Spleen (tissue), 7 donors: ENCODE data around the gene CSPG5.

Source experiments
- POLR2A ChIP-seq, 3 donors: fragments of 450-650 bp; IDR thresholded peaks; one replicate each; pipeline ENCODE4 v1.5.1; 2017; ENCODE audit warnings: antibody characterized with exemption in 3 of 3, mild to moderate bottlenecking in 1 of 3
- POLR2AphosphoS5 ChIP-seq, 3 donors: sonication (generic); formaldehyde crosslinking; IDR thresholded peaks; one replicate each; pipeline ENCODE4 v1.5.1; 2017; ENCODE audit warnings: antibody characterized with exemption in 3 of 3
- TF ChIP-seq, protein P1 (sequence below), 11 experiments: fragments of 200-600 bp in 7 of 11; fragments of 450-650 bp in 4 of 11; sonication (generic) in 4 of 11; IDR thresholded peaks in 8 of 11; conservative IDR thresholded peaks in 3 of 11; 1 replicate in 7 of 11; 2 replicates in 4 of 11; pipeline versions ENCODE4 v1.4.0 to v1.8.0; 2016 to 2021; ENCODE audit warnings: antibody characterized with exemption in 11 of 11, inconsistent platforms in 4 of 11, mild to moderate bottlenecking in 1 of 11
- donor health status: DM: no; HTN: no; CAD: no; lungs with moderate emphysema.
- donor health status: DM: no; HTN: no; CAD: no.
- donor health status: DM: no; HTN: no; CAD: no.

DNA sequence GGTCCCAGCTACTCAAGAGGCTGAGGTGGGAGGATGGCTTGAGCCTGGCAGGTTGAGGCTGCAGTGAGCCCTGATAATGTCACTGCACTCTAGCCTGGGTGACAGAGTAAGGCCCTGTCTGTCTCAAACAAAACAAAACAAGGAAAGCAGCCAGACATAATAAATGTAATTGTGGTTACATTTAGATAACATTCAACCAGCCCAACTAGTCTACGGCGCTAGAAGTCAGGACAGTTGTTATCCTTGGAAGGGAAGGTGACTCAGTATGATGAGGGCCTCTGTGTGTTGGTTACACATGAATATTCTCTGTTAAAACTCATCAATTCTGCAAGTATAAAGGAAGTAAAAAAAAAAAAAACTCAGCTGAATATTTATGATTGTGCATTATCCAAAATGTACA, 27.0 kb upstream of the CSPG5 start:
- TF ChIP-seq POLR2AphosphoS5 (IDR thresholded peaks at IDR 0.05) (no peak), POLR2A (IDR thresholded peaks at IDR 0.05) (no peak)
- TF ChIP-seq, protein P1, sequence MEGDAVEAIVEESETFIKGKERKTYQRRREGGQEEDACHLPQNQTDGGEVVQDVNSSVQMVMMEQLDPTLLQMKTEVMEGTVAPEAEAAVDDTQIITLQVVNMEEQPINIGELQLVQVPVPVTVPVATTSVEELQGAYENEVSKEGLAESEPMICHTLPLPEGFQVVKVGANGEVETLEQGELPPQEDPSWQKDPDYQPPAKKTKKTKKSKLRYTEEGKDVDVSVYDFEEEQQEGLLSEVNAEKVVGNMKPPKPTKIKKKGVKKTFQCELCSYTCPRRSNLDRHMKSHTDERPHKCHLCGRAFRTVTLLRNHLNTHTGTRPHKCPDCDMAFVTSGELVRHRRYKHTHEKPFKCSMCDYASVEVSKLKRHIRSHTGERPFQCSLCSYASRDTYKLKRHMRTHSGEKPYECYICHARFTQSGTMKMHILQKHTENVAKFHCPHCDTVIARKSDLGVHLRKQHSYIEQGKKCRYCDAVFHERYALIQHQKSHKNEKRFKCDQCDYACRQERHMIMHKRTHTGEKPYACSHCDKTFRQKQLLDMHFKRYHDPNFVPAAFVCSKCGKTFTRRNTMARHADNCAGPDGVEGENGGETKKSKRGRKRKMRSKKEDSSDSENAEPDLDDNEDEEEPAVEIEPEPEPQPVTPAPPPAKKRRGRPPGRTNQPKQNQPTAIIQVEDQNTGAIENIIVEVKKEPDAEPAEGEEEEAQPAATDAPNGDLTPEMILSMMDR (IDR thresholded peaks at IDR 0.05 in 8 of 11, conservative IDR thresholded peaks at IDR 0.05 in 3 of 11), result no peak
